Left hindlimb (tissue), 1 donor: Measurements from ENCODE around the gene HLA-B.

ENCODE experiments used
- DNase-seq: peaks from one replicate; pipeline ENCODE4 v3.0.0-alpha.2; 2018

Gene HLA-B

DNA sequence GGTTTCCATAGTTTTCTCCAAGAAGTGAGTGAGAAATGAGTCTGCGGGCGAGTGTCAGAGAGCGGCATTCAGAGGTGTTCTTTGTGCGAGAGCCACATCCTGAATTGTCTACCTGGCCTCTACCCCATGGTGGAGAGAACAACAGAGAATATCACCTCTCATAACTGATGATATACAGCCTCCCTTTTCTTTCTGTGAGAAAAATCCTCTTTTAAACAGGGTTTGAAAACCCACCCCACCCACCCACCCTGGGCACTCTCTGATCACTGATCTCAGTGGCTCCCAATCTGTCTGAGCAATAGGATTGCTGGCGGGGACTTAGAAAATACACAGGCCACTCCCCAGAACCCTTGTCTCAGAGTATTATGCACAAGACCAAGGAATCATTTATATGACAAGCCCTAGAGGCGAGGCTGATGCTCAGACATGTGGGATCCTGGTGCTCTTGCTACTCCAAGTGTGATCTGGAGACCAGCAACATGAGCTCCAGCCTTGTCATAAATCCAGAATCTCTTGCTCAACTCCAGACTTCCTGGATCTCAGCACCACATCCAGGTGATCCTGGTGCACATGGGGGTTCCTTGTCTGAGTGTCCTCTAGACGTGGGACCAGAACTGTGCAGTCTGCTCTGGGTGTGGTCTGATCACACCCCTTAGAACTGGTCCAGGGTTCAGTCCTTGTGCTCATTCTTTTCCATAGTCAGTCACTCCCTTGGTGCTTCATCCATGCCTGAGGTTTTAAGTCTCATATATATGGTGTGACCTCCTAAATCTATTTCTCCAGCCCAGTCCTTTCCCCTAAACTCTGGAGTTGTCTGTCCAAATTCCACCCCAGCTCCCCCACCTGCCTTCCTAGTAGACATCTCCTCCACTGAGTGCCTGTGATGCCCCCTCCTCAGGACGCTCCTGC, 5.3 kb downstream of the HLA-B start:
- no peak for DNase-seq

DNA sequence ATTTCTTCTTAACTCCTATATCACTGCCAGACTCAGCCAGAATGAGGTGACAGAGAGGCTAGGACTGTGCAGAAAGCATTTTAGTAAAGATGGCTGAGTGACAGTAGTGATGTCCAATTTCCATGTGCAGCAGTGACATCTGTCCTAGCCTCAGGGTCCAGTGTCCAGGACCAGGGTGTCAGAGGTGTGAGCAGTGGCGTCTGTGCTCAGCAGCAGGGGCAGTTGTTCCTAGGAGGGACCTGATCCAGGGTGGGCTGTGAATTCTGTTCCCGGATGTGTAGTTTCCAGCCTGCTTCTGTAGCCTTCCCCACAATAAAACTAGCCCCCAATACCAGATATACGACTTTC, 6.0 kb downstream of the HLA-B start:
- no peak for DNase-seq

DNA sequence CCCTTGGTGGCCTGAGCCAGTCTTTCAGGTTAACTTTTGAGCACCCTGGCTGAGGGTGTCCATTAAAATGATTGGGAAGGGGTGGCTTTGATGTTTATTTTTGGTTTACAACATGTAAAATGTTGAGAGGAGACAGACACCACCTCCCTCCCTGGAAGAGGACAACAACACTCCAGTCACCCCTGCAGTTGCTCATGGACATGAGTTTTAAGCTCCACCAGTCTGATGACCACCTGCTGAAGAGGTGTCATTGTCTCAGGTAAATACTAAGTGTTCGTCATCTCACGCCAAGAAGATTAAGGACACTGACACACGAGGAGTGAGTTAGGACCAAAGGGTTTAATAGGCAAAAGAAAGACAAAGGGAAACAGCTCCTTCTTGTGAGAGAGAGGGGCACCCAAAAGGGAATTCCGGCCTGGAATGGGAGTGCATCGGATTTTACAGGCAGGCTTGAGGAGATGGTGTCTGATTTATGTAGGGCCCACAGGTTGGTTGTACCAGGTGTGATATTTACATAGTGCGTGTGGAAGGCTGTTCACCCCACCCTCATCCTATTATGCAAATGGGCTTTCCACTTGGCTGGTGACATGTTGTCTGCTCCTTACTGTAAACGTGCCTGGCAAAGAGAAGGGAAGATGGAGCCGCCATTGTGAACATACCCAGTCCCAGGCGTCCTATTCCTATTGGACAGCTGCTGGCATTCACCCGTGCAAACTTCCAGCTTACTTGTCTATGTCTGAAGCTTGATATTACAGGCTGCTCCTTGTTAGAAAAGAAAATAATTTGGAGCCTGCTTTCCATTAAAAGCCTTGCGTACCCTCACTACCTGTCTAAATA, 6.6 kb downstream of the HLA-B start:
- DNase-seq, result no peak

DNA sequence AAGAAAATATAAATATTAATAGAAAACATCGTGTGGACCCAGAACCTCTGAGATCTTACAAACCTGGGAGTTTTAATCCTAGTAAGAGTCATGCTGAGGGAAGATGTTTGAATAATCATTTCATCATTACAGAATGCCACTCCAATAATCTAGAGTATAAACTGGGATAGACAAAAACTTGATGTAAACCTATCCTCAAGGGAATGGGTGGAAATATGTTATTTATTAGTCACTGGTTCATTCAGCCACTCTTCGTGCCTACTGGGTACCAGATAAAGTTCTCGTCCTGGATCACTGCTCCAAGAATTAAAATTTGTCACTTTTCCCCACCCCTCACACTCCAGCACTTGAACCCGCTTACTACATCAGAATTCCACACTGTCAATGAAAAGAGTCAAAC, 7.7 kb downstream of the HLA-B start:
- no peak for DNase-seq

DNA sequence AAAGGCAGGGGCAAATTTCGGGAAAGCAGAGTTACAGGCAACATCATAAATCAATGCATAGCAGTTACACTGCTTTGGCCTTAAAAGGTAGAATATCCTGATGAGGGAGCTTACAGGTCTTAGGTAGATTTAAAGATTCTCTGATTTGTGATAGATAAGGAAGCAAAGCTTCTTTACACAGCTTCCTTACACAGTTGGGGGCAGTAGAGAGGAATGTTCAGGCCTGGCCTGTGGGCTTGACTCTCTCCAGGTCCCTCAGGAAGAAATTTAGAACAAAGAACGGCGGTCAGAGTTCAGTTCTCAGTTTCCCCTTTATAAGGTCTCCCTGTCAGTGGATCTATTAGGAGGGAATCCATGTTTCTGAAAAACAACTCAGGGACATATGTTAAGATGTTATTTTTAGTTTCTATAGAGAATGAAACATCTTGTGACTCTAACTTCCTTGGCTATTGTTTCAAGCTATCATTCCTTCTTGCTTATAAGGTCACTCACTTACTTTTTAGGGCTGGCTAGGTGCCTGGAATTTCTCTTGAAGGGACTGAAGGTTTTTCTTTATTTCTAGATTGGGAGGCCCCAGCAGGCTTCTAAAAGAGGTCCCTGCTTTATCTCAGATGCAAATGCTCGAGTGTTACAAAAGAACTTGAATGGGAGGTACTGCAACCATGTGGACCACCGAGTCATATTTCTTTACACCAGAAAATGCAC, 11.8 kb downstream of the HLA-B start:
- no peak for DNase-seq

DNA sequence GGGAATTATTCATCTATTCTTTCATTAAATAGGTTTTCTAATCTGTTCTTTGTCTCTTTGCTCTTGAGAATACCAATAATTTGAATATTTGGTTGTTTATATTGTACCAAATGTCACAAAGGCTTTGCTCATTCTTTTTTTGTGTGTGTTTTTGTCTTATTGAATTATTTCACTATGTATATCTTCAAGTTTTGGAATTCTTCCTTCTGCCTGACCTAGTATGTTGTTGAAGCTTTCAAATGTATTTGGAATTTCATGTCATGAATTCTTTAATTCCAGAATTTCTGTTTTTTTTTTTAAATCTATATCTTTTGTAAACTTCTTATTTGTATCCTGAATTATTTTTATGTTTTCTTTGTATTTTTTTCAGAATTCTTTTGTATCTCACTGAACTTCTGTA, 16.8 kb downstream of the HLA-B start:
- DNase-seq, result no peak

DNA sequence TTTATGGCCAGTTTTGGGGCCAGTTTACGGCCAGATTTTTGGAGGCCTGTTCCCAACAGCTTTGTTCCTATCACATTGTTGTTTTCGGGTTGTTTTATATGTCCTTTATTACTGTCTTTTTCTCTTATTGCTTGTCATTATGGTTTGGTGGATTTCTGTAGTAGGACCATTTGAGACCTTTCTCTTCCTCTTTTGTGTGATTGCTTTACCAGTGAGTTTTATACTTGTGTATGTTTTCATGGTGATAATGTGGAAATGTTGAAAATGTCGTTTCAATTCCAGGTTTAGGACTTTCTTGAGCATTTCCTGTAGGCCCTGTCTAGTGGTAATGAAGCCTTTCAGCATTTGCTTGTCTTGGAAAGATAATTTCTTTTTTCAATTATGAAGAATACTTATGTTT, 17.8 kb downstream of the HLA-B start:
- DNase-seq, result no peak

DNA sequence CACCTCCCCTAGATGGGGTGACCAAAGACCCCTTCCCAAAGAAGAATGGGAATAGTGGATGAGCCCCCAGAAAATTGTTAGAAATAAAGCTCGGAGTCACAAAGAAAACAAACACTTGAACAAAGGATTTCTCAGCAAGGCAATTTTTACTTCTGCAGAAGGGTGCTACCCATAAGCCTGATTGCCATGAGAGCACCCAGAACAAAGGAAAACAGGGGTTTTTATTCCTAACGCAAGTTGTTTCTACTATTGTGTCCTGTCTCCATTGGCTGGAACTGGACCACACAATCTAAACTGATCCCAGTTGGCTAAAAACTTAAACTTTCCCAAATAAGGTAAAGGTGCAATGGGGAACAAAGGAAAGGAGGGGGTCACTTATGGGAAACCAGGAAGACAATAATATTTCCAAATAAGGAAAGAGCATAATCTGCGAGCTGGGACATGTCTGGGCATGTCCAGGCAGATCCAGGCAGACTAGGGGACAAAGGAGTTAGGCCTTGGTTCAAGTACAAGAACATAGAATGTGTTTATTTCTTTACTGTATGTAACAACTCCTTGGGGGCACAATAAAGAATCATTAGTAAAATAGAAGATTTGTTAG, 20.0 kb downstream of the HLA-B start:
- DNase-seq, result no peak

DNA sequence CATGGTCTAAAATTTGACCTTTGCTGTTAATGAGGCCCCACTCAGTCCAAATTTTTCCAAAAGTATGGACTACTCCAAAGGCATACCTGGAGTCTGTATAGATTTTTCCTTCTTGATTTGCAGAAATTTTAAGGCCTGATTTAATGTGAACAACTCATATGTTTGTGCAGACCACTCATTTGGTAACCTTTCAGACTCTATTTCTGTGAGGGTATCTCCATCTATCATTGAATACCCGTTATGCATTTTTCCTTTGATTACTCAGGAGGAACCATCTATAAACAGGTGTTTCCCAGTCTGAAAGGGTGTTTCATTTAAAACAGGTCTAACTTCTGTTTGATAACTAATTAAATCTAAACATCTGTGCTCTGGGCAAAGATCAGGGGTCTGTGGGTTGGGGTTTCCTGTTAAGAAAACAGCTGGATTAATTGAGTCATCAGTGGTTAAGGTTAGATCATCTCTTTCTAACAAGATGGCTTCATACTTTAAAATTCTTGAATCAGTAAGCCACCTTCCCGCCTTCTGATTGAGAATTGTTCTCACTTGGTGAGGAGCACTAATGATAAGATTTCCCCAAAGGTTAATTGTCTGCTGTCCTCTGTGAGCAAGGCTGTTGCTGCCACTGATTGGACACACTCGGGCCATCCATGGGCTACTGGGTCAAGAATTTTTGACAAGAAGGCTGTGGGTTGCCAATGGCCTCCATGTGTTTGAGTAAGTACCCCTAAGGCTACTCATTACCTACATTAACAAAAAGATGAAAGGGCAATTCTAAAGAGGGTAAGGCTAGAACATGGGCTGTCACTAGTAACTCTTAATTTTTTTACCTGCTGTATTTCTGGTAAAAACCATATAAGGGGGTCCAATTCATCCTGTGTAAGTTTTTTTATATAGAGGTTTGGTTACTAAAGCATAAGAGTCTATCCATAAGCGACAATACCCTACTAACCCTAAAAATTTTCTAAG, 24.1 kb downstream of the HLA-B start:
- DNase-seq, result no peak

DNA sequence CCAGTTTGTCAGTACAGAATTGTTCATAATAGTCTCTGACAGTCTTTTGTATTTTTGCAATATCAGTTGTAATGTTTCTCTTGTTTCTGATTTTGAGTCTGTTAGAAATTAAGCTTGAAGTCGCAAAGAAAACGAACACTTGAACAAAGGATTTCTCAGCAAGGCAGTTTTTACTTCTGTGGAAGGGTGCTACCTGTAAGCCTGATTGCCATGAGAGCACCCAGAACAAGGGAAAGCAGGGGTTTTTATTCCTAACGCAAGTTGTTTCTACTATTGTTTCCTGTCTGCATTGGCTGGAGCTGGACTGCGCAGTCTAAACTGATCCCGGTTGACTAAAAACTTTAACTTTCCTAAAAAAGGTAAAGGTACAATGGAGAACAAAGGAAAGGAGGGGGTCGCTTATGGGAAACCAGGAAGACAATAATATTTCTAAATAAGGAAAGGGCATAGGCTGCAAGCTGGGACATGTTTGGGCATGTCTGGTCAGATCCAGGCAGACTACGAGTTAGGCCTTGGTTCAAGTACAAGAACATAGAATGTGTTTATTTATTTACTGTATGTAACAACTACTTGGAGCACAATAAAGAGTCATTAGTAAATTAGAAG, 28.5 kb downstream of the HLA-B start:
- DNase-seq, result no peak

DNA sequence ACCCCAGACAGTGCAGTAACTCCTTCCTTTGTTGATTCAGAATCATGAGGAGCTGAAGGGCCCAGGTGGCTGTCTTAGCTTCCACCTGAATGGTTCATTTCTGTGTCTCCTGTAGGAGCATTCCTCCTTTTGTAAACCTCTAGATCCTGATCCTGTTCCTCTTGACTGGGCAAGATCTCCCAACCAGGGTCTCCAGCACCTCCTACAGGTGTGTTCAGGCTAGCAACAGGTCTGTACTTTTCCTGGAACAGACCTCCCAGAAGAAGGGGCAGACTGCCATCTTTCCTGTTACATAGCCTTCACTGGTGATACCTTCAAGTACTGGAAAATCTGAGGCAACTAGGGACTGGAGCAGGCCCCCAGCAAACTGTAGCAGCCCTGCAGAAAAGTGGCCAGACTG, 35.2 kb downstream of the HLA-B start:
- DNase-seq, result no peak

DNA sequence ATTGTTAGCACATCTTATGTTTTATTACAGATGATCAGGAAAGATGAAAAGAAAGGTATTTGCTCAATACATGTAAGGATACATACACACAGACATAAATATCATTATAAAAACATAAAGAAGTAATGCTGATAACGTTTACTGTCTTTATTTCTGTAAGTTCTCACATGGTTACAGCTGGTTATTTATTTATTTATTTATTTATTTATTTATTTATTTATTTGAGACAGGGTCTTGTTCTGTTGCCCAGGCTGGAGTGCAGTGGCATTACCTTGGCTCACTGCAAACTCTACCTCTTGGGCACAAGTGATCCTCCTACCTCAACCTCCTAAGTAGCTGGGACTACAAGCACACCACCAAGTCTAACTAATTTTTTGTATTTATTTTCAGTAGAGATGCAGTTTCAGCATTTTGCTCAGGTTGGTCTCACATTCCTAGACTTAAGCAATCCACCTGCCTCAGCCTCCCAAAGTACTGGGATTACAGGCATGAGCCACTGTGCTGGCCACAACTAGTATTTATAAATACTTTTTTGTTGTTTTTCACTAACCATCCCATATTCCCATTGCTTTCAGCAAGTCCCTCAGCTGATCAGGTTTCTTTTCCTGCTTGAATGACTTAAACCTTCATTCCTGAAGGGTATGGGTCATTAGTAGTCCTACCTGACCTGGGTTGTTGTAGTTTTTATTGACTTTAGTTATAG, 35.8 kb downstream of the HLA-B start:
- no peak for DNase-seq

DNA sequence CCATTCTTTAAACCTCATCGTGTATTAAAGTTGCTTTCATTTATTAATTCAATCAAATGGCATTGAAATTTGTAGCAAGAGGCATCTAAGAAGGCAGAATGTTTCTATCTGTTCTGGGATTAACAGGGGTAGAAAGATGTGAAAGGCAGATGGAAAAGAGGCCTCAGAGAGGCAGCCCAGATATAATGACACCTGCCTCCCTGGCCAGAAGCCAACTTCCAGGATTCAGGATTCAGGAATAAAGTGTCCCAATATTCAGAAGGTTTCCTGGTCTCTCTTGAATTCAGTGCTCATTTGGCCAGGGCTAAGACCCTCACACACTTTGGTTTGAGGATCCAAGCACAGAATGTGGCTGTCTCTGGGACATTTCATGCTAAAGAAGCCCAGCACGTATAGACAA, 39.9 kb downstream of the HLA-B start:
- no peak for DNase-seq

DNA sequence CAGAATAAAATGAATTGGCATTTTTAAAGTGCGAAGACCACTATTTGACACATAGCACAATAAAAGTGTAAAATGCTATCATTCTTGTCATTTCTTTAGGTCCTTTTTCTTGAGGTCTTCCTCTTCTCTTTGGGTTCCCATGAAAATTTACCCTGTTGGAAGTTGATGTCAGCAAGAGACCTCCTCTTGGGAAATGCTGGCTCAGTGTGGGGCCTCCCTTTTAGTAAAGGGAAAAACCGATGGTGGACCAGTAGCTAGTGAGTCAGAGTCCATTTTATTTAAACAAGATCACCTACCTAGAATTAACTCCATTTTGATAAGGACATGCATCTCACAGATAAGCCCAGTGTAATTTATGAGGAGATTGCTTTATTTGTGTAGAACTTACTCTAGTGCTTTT, 47.3 kb downstream of the HLA-B start:
- no peak for DNase-seq

DNA sequence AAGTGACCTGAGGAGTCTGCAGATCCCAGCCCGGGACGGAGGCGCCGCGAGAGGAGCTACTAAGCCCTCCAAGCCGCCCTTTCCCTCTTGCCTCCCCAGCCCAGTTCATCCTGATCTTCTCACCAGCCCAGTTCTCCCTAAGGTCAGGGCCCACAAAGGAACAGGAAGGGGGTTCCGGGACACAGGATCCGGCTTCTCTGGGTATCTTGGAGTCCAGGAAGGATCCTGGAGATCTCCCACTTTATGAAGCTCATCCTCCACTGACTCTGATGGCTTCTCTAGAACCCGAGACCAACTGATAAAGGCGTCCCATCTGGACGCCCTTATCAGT, 48.2 kb downstream of the HLA-B start:
- no peak for DNase-seq

DNA sequence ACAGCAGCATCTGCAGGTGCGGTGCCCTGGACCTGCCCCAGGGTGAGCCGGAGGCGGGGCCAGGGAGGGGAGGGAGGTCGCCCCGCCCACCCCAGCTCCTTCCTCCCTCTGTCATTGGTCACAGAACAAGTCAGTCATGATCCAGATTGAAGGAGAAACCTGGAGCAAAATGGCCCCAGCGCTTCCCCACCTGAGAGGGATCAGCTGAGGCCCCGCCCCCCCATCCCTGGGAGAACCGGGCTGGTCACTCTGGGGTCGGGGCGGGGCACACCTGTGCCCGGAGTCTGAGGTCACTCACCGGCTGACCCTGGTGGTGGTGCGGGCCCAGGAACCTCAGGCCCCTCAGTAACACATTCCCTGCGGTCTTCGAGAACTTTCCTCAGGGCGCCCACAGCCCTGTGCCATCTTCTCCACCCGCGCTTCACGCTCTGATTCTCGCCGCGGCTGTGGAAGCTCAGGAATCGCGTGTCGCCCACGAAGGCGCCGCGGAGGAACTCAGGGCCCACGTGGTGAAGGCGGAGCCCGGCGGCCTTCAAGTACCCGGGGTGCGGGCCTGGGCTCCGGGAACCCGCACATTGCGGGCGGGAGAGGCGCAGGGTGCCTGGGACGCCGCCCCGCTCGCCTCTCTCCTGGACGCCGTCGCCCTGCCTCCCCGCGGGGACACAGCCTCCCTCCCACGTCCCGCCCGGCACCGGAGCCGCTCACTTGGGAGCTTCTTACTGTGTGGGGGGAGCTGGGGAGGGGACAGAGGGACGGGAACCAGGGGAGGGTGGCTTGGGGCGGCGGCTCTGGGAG, 48.7 kb downstream of the HLA-B start:
- no peak for DNase-seq

DNA sequence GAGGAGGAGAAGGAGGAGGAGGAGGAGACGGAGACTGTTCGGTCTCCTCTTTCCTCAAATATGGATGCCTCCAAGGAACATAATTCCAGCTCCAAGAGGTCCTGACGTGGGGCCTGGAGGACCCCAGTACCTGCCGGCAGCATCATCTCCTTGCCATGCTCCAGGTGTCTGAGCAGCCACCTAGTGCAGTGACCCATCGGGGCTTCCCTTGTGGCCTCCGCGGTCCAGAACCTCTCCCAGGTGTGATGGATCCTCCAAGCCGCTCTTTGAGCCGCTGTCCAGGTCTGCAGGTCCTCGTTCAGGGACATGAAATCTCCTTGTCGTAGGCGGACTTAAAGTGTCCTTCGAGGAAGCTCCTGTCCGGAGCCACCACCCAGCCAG, 49.3 kb downstream of the HLA-B start:
- DNase-seq, result no peak

DNA sequence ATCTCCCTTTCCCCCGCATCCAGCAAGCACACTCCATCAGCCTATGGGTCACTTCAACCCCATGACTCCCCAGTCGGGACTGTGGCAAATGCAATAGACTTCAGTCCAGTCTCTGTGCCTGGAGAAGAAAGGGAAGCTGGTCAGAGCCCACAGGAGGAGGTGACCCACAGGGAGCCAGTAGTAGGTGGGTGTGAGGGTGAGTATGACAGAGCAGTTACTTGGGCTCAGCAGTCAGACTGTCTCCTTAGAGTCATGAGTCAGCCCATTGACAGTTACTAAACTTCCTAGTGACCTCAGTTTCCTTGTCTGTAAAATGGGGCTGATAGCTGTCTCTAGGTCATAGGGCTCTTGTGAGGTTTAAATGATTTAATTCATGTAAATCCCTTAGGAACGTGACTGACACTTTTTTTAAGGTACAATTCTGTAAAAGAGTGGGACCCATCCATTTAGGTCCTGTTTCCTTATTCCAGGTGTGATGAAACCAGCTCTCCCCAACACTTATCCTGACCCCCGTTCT, 51.2 kb downstream of the HLA-B start:
- no peak for DNase-seq

DNA sequence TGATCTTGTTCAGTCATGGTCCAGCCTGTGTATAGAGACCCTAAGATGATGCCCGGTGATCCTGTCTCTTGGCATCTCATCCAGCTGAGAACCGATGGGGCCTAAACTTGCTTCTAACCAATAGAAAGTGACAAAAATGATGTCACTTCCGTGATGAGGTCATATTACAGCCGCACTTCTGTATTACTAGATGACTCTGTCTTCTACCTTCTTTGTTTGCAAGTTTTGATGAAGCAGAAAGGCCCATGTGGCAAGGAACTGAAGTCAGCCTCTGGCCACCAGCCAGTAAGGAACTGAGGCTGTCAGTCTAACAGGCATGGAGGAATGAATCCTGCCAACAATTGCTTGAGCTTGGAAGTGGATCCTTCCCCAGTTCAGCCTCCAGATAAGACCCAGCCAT, 52.3 kb downstream of the HLA-B start:
- DNase-seq, result no peak
